ENCODE results near the gene ZNF429. TPM values are rescaled to one million over a fixed set of nuclear protein-coding genes. Genes with fewer than 3 reads are reported as not detected.
"Not testable (repeated sequence)": the region's sequence is repeated elsewhere in the genome, so short reads cannot be mapped to it uniquely, and the experiment has no call there.

The ZNF429 gene
- 10 to 100 TPM; 13.3 to 15.5 TPM for total RNA-seq

GRCh38 chr19:21505459-21506451, at the start of gene ZNF429:
Gene ZNF429 (plus strand): TSS chr19:21505602. CDS start chr19:21505772, 170 bp downstream.
- peak within 1 kb of the TSS; percentile 99 for H3K27ac Mint-ChIP-seq
- peaks cover 4% of the 10 kb centered on the region for H3K9me3 Mint-ChIP-seq (ENCODE audit: low read depth)
- DNase-seq (peak; percentile 94), ATAC-seq (peak; percentile 99)
- peaks cover 38% of the 10 kb centered on the region for H3K4me1 Mint-ChIP-seq
- POLR2A ChIA-PET: interaction anchor here (0.6 to 1.6 kb wide), 9 partner anchors 22 to 1338 kb away, joined by 3 to 7 read pairs (median 5); partner anchors contain the start of genes ZNF43 and ZNF708
- intact Hi-C loops (cut with DNase I, micrococcal nuclease): loop anchor here (1.0 to 10.0 kb wide), 12 partner anchors 31 to 1471 kb away; partner anchors contain the start of genes ZNF43 (in 2 of the 2), ZNF100 (in 1 of the 2), ZNF430 (in 1 of the 2) and ZNF493 (in 1 of the 2)
- H3K36me3 Mint-ChIP-seq (ENCODE audit: low read depth): peaks cover 34% of the 10 kb centered on the region
- H3K27me3 Mint-ChIP-seq: no peaks in the 10 kb centered on the region
- CTCF ChIA-PET: interaction anchor here (0.8 to 2.3 kb wide), 6 partner anchors 12 to 178 kb away, joined by 3 to 15 read pairs (median 4); no protein-coding TSS in a partner anchor
- peak within 1 kb of the TSS; percentile 100 for H3K4me3 Mint-ChIP-seq

- ChIA-PET POLR2A (no interaction called here), CTCF (interaction anchor here (0.9 kb wide), 1 partner anchor 22 kb away, joined by 4 read pairs; no protein-coding TSS in a partner anchor)
- H3K27me3 Mint-ChIP-seq: peaks cover 10% of the 10 kb centered on the region
- H3K9me3 Mint-ChIP-seq (ENCODE audit: low read depth): peaks cover 23% of the 10 kb centered on the region
- intact Hi-C loops (cut with DNase I, micrococcal nuclease): no loop called here
- DNase-seq (no peak), ATAC-seq (no peak)
- H3K36me3 Mint-ChIP-seq (ENCODE audit: low read depth): peaks cover 30% of the 10 kb centered on the region
- H3K4me1 Mint-ChIP-seq: peaks cover 3% of the 10 kb centered on the region
- no peak overlapping the region for H3K4me3 Mint-ChIP-seq
- no peak overlapping the region for H3K27ac Mint-ChIP-seq
These were observed 44.7 kb upstream of the ZNF429 start for GRCh38 chr19:21460686-21461085.

- no peak for ATAC-seq
These were observed 42.9 kb upstream of the ZNF429 start for GRCh38 chr19:21462540-21462939.

GRCh38 chr19:21463449-21464105, 41.8 kb upstream of the ZNF429 start:
- H3K36me3 Mint-ChIP-seq (ENCODE audit: low read depth): peaks cover 20% of the 10 kb centered on the region
- peak; percentile 99 for ATAC-seq
- peaks cover 3% of the 10 kb centered on the region for H3K4me1 Mint-ChIP-seq
- peak; percentile 77 for DNase-seq
- peak overlapping the region; percentile 82 for H3K4me3 Mint-ChIP-seq
- ChIA-PET CTCF (interaction anchor here (0.9 kb wide), 1 partner anchor 20 kb away, joined by 4 read pairs; no protein-coding TSS in a partner anchor), POLR2A (interaction anchor here (0.6 to 1.0 kb wide), 4 partner anchors 11 to 361 kb away, joined by 3 to 10 read pairs (median 4); no protein-coding TSS in a partner anchor)
- peaks cover 12% of the 10 kb centered on the region for H3K9me3 Mint-ChIP-seq (ENCODE audit: low read depth)
- H3K27ac Mint-ChIP-seq: peak overlapping the region; percentile 82
- intact Hi-C loops (cut with DNase I, micrococcal nuclease): no loop called here
- peaks cover 10% of the 10 kb centered on the region for H3K27me3 Mint-ChIP-seq

More at GRCh38 chr19:21462540-21462939, 42.9 kb upstream of the ZNF429 start:
- Mint-ChIP-seq H3K27me3 (peaks cover 10% of the 10 kb centered on the region), H3K4me3 (no peak overlapping the region), H3K9me3 (ENCODE audit: low read depth) (peaks cover 17% of the 10 kb centered on the region), H3K36me3 (ENCODE audit: low read depth) (peaks cover 25% of the 10 kb centered on the region), H3K4me1 (peaks cover 3% of the 10 kb centered on the region), H3K27ac (no peak overlapping the region)
- POLR2A ChIA-PET: no interaction called here
- no peak for DNase-seq
- CTCF ChIA-PET: no interaction called here
- intact Hi-C loops (cut with DNase I, micrococcal nuclease): no loop called here

DNA sequence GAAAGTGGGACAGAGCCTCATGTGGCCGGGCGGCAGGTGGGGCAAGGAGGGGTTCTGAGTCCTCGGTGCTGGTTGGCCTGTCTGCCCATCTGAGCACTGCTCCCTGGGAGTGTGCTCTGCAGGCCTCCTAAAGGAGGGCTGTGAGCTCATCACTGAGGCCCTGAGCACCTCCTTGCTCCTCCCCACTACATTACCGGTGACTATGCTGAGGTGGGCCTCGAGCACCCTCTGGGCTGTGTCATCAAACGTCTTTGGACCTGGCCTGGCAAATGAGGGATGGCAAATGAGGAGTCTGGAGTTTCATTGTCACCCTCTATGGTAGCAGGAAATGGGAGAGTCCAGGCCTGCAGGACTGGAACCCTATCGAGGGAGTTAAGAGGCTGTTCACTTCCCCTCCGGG, 38.8 kb upstream of the ZNF429 start:
- Mint-ChIP-seq H3K27ac (no peak overlapping the region), H3K9me3 (ENCODE audit: low read depth) (peaks cover 8% of the 10 kb centered on the region)
- ATAC-seq: no peak

GRCh38 chr19:21468791-21469190, 36.6 kb upstream of the ZNF429 start:
- peak; percentile 29 for DNase-seq
- no peak for ATAC-seq
- CTCF ChIA-PET: no interaction called here
- Mint-ChIP-seq H3K4me1 (no peaks in the 10 kb centered on the region), H3K36me3 (ENCODE audit: low read depth) (peaks cover 3% of the 10 kb centered on the region), H3K4me3 (no peak overlapping the region), H3K9me3 (ENCODE audit: low read depth) (peaks cover 2% of the 10 kb centered on the region), H3K27me3 (peaks cover 3% of the 10 kb centered on the region), H3K27ac (no peak overlapping the region)
- intact Hi-C loops (cut with DNase I, micrococcal nuclease): no loop called here
- POLR2A ChIA-PET: no interaction called here

More for the DNA sequence above, 38.8 kb upstream of the ZNF429 start:
- Mint-ChIP-seq H3K27me3 (peaks cover 10% of the 10 kb centered on the region), H3K36me3 (ENCODE audit: low read depth) (peaks cover 15% of the 10 kb centered on the region), H3K4me1 (peaks cover 3% of the 10 kb centered on the region), H3K4me3 (no peak overlapping the region)
- DNase-seq: no peak
- ChIA-PET CTCF (no interaction called here), POLR2A (no interaction called here)
- intact Hi-C loops (cut with DNase I, micrococcal nuclease): no loop called here

DNA sequence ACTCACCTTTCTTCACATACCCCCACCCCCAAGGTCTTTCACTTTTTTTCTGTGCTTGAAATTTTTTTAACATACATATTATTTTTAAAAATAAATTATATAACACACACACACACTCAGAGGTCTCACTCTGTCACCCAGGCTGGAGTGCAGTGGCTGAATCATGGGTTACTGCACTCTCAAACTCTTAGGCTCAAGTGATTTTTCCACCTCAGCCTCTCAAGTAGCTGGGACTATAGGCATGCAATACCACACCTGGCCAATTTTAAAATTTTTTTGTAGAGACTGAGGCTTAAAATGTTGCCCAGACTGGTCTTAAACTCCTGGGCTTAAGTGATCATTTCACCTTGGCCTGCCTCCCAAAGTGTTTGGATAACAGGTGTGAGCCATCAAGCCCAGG, 32.9 kb upstream of the ZNF429 start:
- no peak for ATAC-seq
- no peak overlapping the region for H3K4me3 Mint-ChIP-seq
- H3K4me1 Mint-ChIP-seq: no peaks in the 10 kb centered on the region
- H3K9me3 Mint-ChIP-seq (ENCODE audit: low read depth): no peaks in the 10 kb centered on the region
- no peaks in the 10 kb centered on the region for H3K27me3 Mint-ChIP-seq
- ChIA-PET CTCF (interaction anchor here (0.6 to 0.8 kb wide), 3 partner anchors 11 to 1388 kb away, joined by 3 read pairs; no protein-coding TSS in a partner anchor), POLR2A (interaction anchor here (0.7 kb wide), 1 partner anchor 328 kb away, joined by 4 read pairs; no protein-coding TSS in a partner anchor)
- H3K36me3 Mint-ChIP-seq (ENCODE audit: low read depth): peaks cover 5% of the 10 kb centered on the region
- no peak overlapping the region for H3K27ac Mint-ChIP-seq
- intact Hi-C loops (cut with DNase I, micrococcal nuclease): loop anchor here in 1 of 2 experiments (10.0 kb wide), 1 partner anchor 448 kb away; the partner anchor contains the start of gene ZNF430
- DNase-seq: no peak

DNA sequence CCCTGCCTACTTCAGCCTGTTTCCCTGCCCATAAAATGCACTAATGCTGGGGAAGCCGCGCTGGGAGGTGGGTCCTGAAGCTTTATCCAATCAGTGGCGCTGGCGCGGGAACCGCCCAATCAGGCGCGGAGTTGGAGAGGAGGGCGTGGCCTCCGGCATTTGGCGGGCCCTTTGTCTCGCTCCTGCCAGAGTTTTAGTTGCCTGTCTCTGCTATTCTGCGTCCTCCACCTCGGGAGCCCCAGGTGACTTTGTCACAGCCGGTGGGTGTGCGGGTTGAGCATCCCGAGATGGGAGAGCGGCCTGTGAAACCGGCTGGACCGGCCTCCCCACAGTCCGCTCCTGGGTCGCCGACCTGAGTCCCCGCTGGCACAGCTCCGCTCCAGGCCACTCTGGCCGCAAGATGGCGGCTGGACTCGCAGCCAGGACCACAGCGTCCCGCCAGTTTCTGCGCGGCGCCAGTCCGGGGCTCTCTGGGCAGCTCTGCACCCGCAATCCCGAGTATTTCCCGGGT, 30.7 kb upstream of the ZNF429 start:
- intact Hi-C loops (cut with DNase I, micrococcal nuclease): loop anchor here in 1 of 2 experiments (2.0 to 10.0 kb wide), 4 partner anchors 30 to 1236 kb away; partner anchors contain the start of genes ZNF429, ZNF430 and ZNF738
- peak; percentile 93 for DNase-seq
- ATAC-seq: peak; percentile 100
- Mint-ChIP-seq H3K4me1 (no peaks in the 10 kb centered on the region), H3K9me3 (ENCODE audit: low read depth) (no peaks in the 10 kb centered on the region), H3K36me3 (ENCODE audit: low read depth) (peaks cover 5% of the 10 kb centered on the region), H3K4me3 (peak overlapping the region; percentile 77), H3K27ac (peak overlapping the region; percentile 65), H3K27me3 (no peaks in the 10 kb centered on the region)
- ChIA-PET CTCF (interaction anchor here (1.1 to 1.7 kb wide), 2 partner anchors 9 to 198 kb away, joined by 4 to 14 read pairs; no protein-coding TSS in a partner anchor), POLR2A (interaction anchor here (0.6 to 1.6 kb wide), 8 partner anchors 11 to 1237 kb away, joined by 3 to 10 read pairs (median 4); partner anchors contain the start of genes ZNF100, ZNF429, ZNF431 and ZNF493)

DNA sequence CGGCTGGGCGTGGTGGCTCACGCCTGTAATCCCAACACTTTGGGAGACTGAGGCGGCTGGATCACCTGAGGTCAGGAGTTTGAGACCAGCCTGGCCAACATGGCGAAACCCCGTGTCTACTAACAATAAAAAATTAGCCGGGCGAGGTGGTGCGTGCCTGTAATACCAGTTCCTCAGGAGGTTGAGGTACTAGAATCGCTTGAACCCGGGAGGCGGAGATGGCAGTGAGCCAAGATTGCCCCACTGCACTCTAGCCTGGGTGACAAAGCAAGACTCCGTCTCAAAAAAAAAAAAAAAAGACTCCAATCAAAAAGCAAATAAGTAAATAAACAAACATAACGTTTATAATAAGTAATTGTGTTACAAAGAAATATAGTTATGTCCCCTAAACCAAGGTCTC, 23.0 kb upstream of the ZNF429 start:
- H3K4me3 Mint-ChIP-seq; H3K36me3 Mint-ChIP-seq (ENCODE audit: low read depth); H3K27ac Mint-ChIP-seq; H3K27me3 Mint-ChIP-seq; ATAC-seq; H3K4me1 Mint-ChIP-seq; POLR2A ChIA-PET; H3K9me3 Mint-ChIP-seq (ENCODE audit: low read depth); DNase-seq: not testable (repeated sequence)
- intact Hi-C loops (cut with DNase I, micrococcal nuclease): loop anchor here (1.0 to 10.0 kb wide), 3 partner anchors 212 to 1400 kb away; no protein-coding TSS in a partner anchor
- CTCF ChIA-PET: interaction anchor here (0.6 to 2.8 kb wide), 9 partner anchors 10 to 279 kb away, joined by 3 to 8 read pairs (median 4); partner anchors contain the start of gene ZNF708

- Mint-ChIP-seq H3K36me3 (ENCODE audit: low read depth) (peaks cover 2% of the 10 kb centered on the region), H3K4me3 (no peak overlapping the region), H3K4me1 (no peaks in the 10 kb centered on the region), H3K9me3 (ENCODE audit: low read depth) (no peaks in the 10 kb centered on the region), H3K27ac (no peak overlapping the region), H3K27me3 (no peaks in the 10 kb centered on the region)
- intact Hi-C loops (cut with DNase I, micrococcal nuclease): loop anchor here (1.0 to 10.0 kb wide), 3 partner anchors 212 to 1399 kb away; no protein-coding TSS in a partner anchor
- ChIA-PET CTCF (interaction anchor here (0.6 to 2.8 kb wide), 16 partner anchors 9 to 359 kb away, joined by 3 to 14 read pairs (median 4); partner anchors contain the start of gene ZNF708), POLR2A (no interaction called here)
- ATAC-seq (peak; percentile 90), DNase-seq (peak; percentile 82)
These were observed 22.5 kb upstream of the ZNF429 start for GRCh38 chr19:21482863-21483276.

Measured in activated CD4-positive, alpha-beta T cell treated with anti-CD3 and anti-CD28 coated beads for 36 hours (primary cell).